Panc1 (cell line): ENCODE results near the gene USP28.

Experiments
- POLR2AphosphoS5 ChIP-seq: IDR thresholded peaks from 2 replicates; pipeline ENCODE4 v1.6.1; 2012; ENCODE audit warnings: mild to moderate bottlenecking, low read depth, low read length, moderate library complexity
- TF ChIP-seq, protein P1 (sequence below): fragments of 450-650 bp; IDR thresholded peaks from 2 replicates; pipeline ENCODE4 v1.5.1; 2017; ENCODE audit warnings: mild to moderate bottlenecking

DNA sequence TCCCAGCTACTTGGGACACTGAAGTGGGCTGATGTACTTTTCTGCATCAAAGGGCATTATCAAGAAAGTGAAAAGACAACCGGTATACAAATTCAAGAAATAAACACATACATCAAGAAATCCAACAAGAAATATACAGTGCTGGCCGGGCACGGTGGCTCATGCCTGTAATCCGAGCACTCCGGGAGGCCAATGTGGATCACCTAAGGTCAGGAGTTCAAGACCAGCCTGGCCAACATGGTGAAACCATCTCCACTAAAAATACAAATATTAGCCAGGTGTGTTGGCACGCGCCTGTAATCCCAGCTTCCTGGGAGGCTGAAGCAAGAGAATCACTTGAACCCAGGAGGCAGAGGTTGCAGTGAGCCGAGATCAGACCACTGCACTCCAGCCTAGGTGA, 9.5 kb downstream of the USP28 start:
- TF ChIP-seq, protein P1, sequence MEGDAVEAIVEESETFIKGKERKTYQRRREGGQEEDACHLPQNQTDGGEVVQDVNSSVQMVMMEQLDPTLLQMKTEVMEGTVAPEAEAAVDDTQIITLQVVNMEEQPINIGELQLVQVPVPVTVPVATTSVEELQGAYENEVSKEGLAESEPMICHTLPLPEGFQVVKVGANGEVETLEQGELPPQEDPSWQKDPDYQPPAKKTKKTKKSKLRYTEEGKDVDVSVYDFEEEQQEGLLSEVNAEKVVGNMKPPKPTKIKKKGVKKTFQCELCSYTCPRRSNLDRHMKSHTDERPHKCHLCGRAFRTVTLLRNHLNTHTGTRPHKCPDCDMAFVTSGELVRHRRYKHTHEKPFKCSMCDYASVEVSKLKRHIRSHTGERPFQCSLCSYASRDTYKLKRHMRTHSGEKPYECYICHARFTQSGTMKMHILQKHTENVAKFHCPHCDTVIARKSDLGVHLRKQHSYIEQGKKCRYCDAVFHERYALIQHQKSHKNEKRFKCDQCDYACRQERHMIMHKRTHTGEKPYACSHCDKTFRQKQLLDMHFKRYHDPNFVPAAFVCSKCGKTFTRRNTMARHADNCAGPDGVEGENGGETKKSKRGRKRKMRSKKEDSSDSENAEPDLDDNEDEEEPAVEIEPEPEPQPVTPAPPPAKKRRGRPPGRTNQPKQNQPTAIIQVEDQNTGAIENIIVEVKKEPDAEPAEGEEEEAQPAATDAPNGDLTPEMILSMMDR = no peak
- TF ChIP-seq POLR2AphosphoS5 = no peak
